Activated T-helper 2 cell treated with anti-CD3 and anti-CD28 coated beads, Interferon-gamma antibody, Interleukin-2, Interleukin-4, amounts not matched to agents 10 μg/mL and 5 μg/mL and 100 μg/mL, durations not matched to agents 14 hours and 24 hours and 36 hours (primary cell): ENCODE measurements around the gene ROBO3. TPM values are rescaled to one million over a fixed set of nuclear protein-coding genes. Genes with fewer than 3 reads are reported as not detected.

Experiments used
- DNase-seq: peaks from one replicate; pipeline ENCODE4 v3.0.0; 2021; ENCODE audit warnings: low spot score
- H3K27ac Mint-ChIP-seq: one replicate; pipeline ENCODE4 v1.8.0; 2021; ENCODE audit warnings: mixed read lengths
- H3K27me3 Mint-ChIP-seq: one replicate; pipeline ENCODE4 v1.8.0; 2021; ENCODE audit warnings: low read depth, mixed read lengths
- H3K36me3 Mint-ChIP-seq: one replicate; pipeline ENCODE4 v1.8.0; 2021; ENCODE audit warnings: low read depth, mixed read lengths
- H3K4me1 Mint-ChIP-seq: one replicate; pipeline ENCODE4 v1.8.0; 2021; ENCODE audit warnings: low read depth, mixed read lengths
- H3K4me3 Mint-ChIP-seq: one replicate; pipeline ENCODE4 v1.8.0; 2021; ENCODE audit warnings: low read depth, mild to moderate bottlenecking, moderate library complexity, mixed read lengths
- H3K9me3 Mint-ChIP-seq: one replicate; pipeline ENCODE4 v1.8.0; 2021; ENCODE audit warnings: mixed read lengths
- intact Hi-C: fragments of 100-400 bp; cut with micrococcal nuclease; formaldehyde crosslinking; loops from one replicate; pipeline ENCODE4 v1.15.1; 2023
- total RNA-seq: library from RNA; stranded (reverse); gene quantifications from 2 replicates; pipeline ENCODE4 v1.2.3, GENCODE V29; 2022

The ROBO3 gene
- total RNA-seq, 1 donor from 2014 or later = 10.6 TPM

- intact Hi-C loops = loop anchor here (2.0 to 5.0 kb wide), 2 partner anchors 73 to 419 kb away; partner anchors contain the start of gene ESAM
- no peak for DNase-seq
- peak overlapping the region; percentile 68 for H3K4me3 Mint-ChIP-seq
- H3K27me3 Mint-ChIP-seq = peaks cover 47% of the 10 kb centered on the region
- H3K9me3 Mint-ChIP-seq = no peaks in the 10 kb centered on the region
- H3K36me3 Mint-ChIP-seq = no peaks in the 10 kb centered on the region
- H3K27ac Mint-ChIP-seq = no peak overlapping the region
- peaks cover 14% of the 10 kb centered on the region for H3K4me1 Mint-ChIP-seq
These were observed 29.3 kb upstream of the ROBO3 start for GRCh38 chr11:124835918-124836317.

- H3K9me3 Mint-ChIP-seq = no peaks in the 10 kb centered on the region
- no peak for DNase-seq
- no peaks in the 10 kb centered on the region for H3K36me3 Mint-ChIP-seq
- H3K27me3 Mint-ChIP-seq = peaks cover 58% of the 10 kb centered on the region
- H3K4me1 Mint-ChIP-seq = peaks cover 14% of the 10 kb centered on the region
- intact Hi-C loops = loop anchor here (1.0 to 5.0 kb wide), 7 partner anchors 30 to 420 kb away; partner anchors contain the start of genes ESAM, MSANTD2, SIAE and SPA17
- no peak overlapping the region for H3K4me3 Mint-ChIP-seq
- H3K27ac Mint-ChIP-seq = no peak overlapping the region
These were observed 27.8 kb upstream of the ROBO3 start for GRCh38 chr11:124837491-124837856.

- intact Hi-C loops = loop anchor here (5.0 kb wide), 1 partner anchor 421 kb away; no protein-coding TSS in a partner anchor
- H3K36me3 Mint-ChIP-seq = no peaks in the 10 kb centered on the region
These were observed 26.5 kb upstream of the ROBO3 start for GRCh38 chr11:124838805-124839127.

GRCh38 chr11:124839128-124839971 lies 25.9 kb upstream of the ROBO3 start:
- DNase-seq = no peak
- Mint-ChIP-seq H3K4me3 (no peak overlapping the region), H3K27ac (no peak overlapping the region), H3K36me3 (no peaks in the 10 kb centered on the region), H3K9me3 (no peaks in the 10 kb centered on the region), H3K4me1 (peaks cover 14% of the 10 kb centered on the region), H3K27me3 (peaks cover 69% of the 10 kb centered on the region)
- intact Hi-C loops = loop anchor here (5.0 kb wide), 1 partner anchor 422 kb away; no protein-coding TSS in a partner anchor

More at GRCh38 chr11:124838805-124839127, 26.5 kb upstream of the ROBO3 start:
- Mint-ChIP-seq H3K27ac (no peak overlapping the region), H3K9me3 (no peaks in the 10 kb centered on the region), H3K4me1 (peaks cover 14% of the 10 kb centered on the region), H3K4me3 (no peak overlapping the region), H3K27me3 (peaks cover 67% of the 10 kb centered on the region)
- DNase-seq = no peak

GRCh38 chr11:124839972-124840621 lies 25.1 kb upstream of the ROBO3 start:
- Mint-ChIP-seq H3K9me3 (no peaks in the 10 kb centered on the region), H3K27me3 (peaks cover 77% of the 10 kb centered on the region), H3K4me3 (peak overlapping the region; percentile 1), H3K4me1 (peaks cover 14% of the 10 kb centered on the region), H3K36me3 (no peaks in the 10 kb centered on the region), H3K27ac (no peak overlapping the region)
- no peak for DNase-seq
- intact Hi-C loops = loop anchor here (5.0 kb wide), 2 partner anchors 423 to 1863 kb away; no protein-coding TSS in a partner anchor

- DNase-seq = no peak
- Mint-ChIP-seq H3K27ac (no peak overlapping the region), H3K27me3 (peaks cover 78% of the 10 kb centered on the region), H3K4me3 (no peak overlapping the region), H3K9me3 (no peaks in the 10 kb centered on the region), H3K4me1 (peaks cover 14% of the 10 kb centered on the region), H3K36me3 (no peaks in the 10 kb centered on the region)
- intact Hi-C loops = loop anchor here (5.0 kb wide), 1 partner anchor 1863 kb away; no protein-coding TSS in a partner anchor
These were observed 24.6 kb upstream of the ROBO3 start for GRCh38 chr11:124840666-124841065.

GRCh38 chr11:124841201-124841600 lies 24.0 kb upstream of the ROBO3 start:
- H3K27ac Mint-ChIP-seq = no peak overlapping the region
- intact Hi-C loops = loop anchor here (5.0 kb wide), 1 partner anchor 1864 kb away; no protein-coding TSS in a partner anchor
- peaks cover 11% of the 10 kb centered on the region for H3K4me1 Mint-ChIP-seq
- peaks cover 81% of the 10 kb centered on the region for H3K27me3 Mint-ChIP-seq
- no peak for DNase-seq
- H3K36me3 Mint-ChIP-seq = no peaks in the 10 kb centered on the region
- H3K4me3 Mint-ChIP-seq = no peak overlapping the region
- H3K9me3 Mint-ChIP-seq = no peaks in the 10 kb centered on the region

- Mint-ChIP-seq H3K4me3 (no peak overlapping the region), H3K27me3 (peaks cover 84% of the 10 kb centered on the region), H3K4me1 (peaks cover 8% of the 10 kb centered on the region), H3K36me3 (no peaks in the 10 kb centered on the region), H3K27ac (no peak overlapping the region), H3K9me3 (no peaks in the 10 kb centered on the region)
- intact Hi-C loops = loop anchor here (5.0 kb wide), 1 partner anchor 1865 kb away; no protein-coding TSS in a partner anchor
- no peak for DNase-seq
These were observed 23.4 kb upstream of the ROBO3 start for GRCh38 chr11:124841840-124842239.

- no peak overlapping the region for H3K4me3 Mint-ChIP-seq
- intact Hi-C loops = loop anchor here (5.0 kb wide), 1 partner anchor 1865 kb away; no protein-coding TSS in a partner anchor
- H3K27me3 Mint-ChIP-seq = peaks cover 87% of the 10 kb centered on the region
- H3K4me1 Mint-ChIP-seq = peaks cover 5% of the 10 kb centered on the region
- no peak overlapping the region for H3K27ac Mint-ChIP-seq
- no peaks in the 10 kb centered on the region for H3K9me3 Mint-ChIP-seq
- H3K36me3 Mint-ChIP-seq = no peaks in the 10 kb centered on the region
- DNase-seq = no peak
These were observed 22.9 kb upstream of the ROBO3 start for GRCh38 chr11:124842305-124842704.

GRCh38 chr11:124843616-124843910 lies 21.7 kb upstream of the ROBO3 start:
- intact Hi-C loops = loop anchor here (1.0 to 5.0 kb wide), 2 partner anchors 21 to 1866 kb away; no protein-coding TSS in a partner anchor
- no peak for DNase-seq
- Mint-ChIP-seq H3K27ac (no peak overlapping the region), H3K9me3 (no peaks in the 10 kb centered on the region), H3K36me3 (no peaks in the 10 kb centered on the region), H3K4me3 (no peak overlapping the region), H3K4me1 (peaks cover 3% of the 10 kb centered on the region), H3K27me3 (peaks cover 94% of the 10 kb centered on the region)

- Mint-ChIP-seq H3K4me3 (no peak overlapping the region), H3K9me3 (no peaks in the 10 kb centered on the region), H3K36me3 (no peaks in the 10 kb centered on the region), H3K27me3 (peaks cover 97% of the 10 kb centered on the region), H3K4me1 (peaks cover 3% of the 10 kb centered on the region), H3K27ac (no peak overlapping the region)
- DNase-seq = no peak
- intact Hi-C loops = loop anchor here (5.0 kb wide), 1 partner anchor 1867 kb away; no protein-coding TSS in a partner anchor
These were observed 20.6 kb upstream of the ROBO3 start for GRCh38 chr11:124844664-124845079.

GRCh38 chr11:124846070-124846673 lies 19.1 kb upstream of the ROBO3 start:
- Mint-ChIP-seq H3K36me3 (no peaks in the 10 kb centered on the region), H3K4me1 (no peaks in the 10 kb centered on the region), H3K27ac (no peak overlapping the region), H3K4me3 (no peak overlapping the region), H3K9me3 (no peaks in the 10 kb centered on the region), H3K27me3 (peaks cover 93% of the 10 kb centered on the region)
- DNase-seq = no peak
- intact Hi-C loops = no loop called here
